GM12875 (cell line): ENCODE measurements around the gene ATP11A.

Source experiments
- H3K4me3 ChIP-seq: one replicate; pipeline ENCODE4 v1.5.1; 2011; ENCODE audit warnings: low read depth, low read length, control low read depth
- TF ChIP-seq, protein P1 (sequence below): IDR thresholded peaks from 2 replicates; pipeline ENCODE4 v1.5.1; 2011; ENCODE audit warnings: low read depth, mild to moderate bottlenecking, control low read depth, inconsistent platforms, low read length, moderate library complexity, borderline replicate concordance; ENCODE audit not compliant: insufficient read depth

Gene ATP11A

DNA sequence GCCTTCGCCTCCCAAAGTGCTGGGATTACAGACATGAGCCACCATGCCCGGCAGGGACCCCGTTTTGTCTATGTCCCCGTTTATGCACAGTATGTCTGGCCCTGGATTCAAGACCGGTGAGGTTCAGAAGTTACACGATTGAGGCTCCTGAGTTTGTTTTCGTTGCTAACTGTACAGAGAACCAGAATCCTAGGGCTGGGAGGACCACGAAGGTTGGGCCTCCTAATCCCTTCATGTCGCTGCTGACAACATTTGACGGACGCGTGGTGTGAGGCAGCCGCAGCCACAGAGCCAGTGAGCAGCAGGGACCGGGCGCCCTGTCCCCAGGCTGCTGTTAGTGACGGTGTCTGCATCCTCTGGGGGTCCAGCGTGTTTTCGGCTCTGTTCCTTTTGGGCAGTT lies 91.4 kb downstream of the ATP11A start:
- TF ChIP-seq, protein P1, sequence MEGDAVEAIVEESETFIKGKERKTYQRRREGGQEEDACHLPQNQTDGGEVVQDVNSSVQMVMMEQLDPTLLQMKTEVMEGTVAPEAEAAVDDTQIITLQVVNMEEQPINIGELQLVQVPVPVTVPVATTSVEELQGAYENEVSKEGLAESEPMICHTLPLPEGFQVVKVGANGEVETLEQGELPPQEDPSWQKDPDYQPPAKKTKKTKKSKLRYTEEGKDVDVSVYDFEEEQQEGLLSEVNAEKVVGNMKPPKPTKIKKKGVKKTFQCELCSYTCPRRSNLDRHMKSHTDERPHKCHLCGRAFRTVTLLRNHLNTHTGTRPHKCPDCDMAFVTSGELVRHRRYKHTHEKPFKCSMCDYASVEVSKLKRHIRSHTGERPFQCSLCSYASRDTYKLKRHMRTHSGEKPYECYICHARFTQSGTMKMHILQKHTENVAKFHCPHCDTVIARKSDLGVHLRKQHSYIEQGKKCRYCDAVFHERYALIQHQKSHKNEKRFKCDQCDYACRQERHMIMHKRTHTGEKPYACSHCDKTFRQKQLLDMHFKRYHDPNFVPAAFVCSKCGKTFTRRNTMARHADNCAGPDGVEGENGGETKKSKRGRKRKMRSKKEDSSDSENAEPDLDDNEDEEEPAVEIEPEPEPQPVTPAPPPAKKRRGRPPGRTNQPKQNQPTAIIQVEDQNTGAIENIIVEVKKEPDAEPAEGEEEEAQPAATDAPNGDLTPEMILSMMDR, result no peak
- no peak overlapping the region for H3K4me3 ChIP-seq

GRCh38 chr13:112781881-112782361 lies 92.1 kb downstream of the ATP11A start:
- H3K4me3 ChIP-seq, result no peak overlapping the region
- TF ChIP-seq, protein P1, result no peak

- H3K4me3 ChIP-seq, result no peak overlapping the region
- TF ChIP-seq, protein P1, result no peak
These were observed 92.7 kb downstream of the ATP11A start for GRCh38 chr13:112782429-112783010.

DNA sequence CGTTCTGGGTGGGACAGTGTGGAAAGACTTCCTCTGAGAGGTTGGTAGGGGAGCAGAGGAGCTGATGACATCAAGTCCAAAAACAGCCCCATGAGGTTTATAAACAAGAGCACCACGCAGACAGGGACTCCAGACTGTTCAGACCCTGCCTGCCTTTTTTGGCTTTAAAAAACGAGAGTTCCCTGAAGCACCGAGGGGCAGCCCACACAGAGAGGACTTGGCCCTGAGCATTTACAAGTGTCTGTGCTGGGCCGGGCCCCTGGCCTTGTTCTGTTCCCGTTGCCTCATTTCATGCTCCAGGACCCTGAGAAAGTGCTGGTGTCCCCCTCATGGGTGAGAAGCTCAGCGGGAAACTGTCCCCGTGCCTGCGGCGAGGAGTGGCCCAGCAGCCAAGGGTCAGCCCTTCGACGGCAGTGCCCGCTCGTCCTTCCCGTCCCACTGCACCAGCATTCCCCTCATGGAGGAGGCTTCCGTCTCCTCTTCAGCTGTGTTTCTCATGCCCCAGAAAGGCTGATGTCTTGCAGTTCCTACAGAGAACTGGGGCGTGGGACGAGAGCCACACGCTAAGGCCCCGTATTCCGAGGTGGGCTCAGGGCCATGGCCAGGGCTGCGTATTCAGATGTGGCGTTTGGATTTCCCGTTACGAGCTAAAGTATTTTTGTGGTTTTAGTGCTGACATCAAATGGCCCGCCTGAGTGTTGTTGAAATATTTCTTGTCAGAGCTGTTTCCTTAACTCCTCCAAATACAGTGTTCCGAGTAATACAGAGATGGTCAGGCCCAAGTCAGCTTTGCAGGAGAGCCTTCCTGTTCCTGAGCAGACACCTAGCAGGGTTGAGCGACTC lies 93.5 kb downstream of the ATP11A start:
- TF ChIP-seq, protein P1, result no peak
- no peak overlapping the region for H3K4me3 ChIP-seq

DNA sequence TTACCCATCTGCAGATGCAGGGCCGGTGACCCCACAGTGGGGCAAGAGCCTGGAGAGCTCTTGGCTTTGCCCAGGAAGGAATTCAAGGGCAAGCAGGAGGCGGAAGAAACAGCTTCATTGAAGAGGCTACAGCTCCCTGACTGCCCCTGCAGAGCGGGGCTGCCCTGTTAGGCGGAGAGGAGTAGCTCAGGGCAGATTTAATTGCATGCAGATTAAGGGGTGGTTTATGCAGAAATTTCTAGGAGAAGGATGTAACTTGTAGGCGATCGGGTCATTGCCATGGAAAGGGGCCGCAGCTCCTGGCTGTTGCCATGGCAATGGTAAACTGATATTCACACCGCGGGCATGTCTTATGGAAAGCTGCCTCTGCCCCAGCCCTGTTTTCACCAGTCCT lies 94.1 kb downstream of the ATP11A start:
- TF ChIP-seq, protein P1, result no peak
- H3K4me3 ChIP-seq, result no peak overlapping the region

GRCh38 chr13:112784811-112785482 lies 95.1 kb downstream of the ATP11A start:
- TF ChIP-seq, protein P1, result no peak

More at GRCh38 chr13:112784811-112785482, 95.1 kb downstream of the ATP11A start:
- H3K4me3 ChIP-seq, result no peak overlapping the region
